Stimulated activated CD4-positive, alpha-beta T cell treated with anti-CD3 and anti-CD28 coated beads, Interleukin-12 subunit alpha, Interleukin-12 subunit beta, amount 100 ng/mL, for 24 hours (primary cell): ENCODE data around the gene STAC3.

Experiments
- DNase-seq, 2 experiments: peaks; one replicate each; pipeline ENCODE4 v3.0.0-alpha.2; 2020; ENCODE audit warnings: low read depth in 2 of 2

Gene STAC3

DNA sequence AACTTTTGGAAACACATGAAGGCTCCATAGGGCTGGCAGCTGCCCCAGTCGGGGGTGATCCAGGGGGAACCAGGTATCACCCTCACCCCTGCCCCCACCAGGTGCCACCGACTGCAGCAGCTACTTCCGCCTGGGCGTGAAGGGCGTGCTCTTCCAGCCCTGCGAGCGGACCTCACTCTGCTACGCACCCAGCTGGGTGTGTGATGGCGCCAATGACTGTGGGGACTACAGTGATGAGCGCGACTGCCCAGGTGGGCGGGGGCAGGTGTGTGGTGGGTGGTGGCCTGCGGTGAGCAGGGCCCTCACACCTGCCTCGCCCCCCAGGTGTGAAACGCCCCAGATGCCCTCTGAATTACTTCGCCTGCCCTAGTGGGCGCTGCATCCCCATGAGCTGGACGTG, 56.7 kb downstream of the STAC3 start:
- no peak for DNase-seq

DNA sequence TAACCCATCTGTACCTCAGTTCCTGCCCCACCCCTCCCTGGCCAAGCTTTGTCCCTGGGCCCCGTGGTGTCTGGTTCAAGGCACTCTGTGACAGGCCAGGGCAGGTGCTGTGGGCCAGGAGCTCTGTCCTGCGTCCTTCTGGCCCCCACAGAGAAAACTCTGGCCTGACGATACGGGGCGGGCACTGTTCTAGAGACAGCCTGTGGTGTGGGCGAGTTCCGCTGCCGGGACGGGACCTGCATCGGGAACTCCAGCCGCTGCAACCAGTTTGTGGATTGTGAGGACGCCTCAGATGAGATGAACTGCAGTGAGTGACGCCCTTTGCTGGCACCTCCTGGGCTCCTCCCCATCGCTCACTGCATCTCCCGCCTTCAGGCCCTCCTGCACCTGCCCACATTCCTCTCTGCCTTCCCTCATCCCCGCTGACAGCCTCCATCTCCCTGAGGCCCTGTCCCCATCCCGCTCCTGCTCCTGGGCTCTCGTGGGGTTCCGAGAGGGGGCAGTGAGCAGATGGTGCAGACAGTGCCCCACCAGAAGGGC, 57.2 kb downstream of the STAC3 start:
- no peak for DNase-seq
